Prostate gland (tissue), 2 donors: ENCODE data around the gene VGLL3. TPM values are rescaled to one million over a fixed set of nuclear protein-coding genes. Genes with fewer than 3 reads are reported as not detected.

ENCODE experiments used
- DNase-seq: peaks from one replicate; pipeline ENCODE4 v3.0.0-alpha.2; 2019; ENCODE audit warnings: low spot score
- H3K27ac ChIP-seq, 2 donors: fragments of 200-600 bp; sonication (generic); 2 replicates each; pipeline ENCODE4 v1.5.1; 2017 to 2019
- H3K27me3 ChIP-seq: fragments of 200-600 bp; sonication (generic); replicated peaks from 2 replicates; pipeline ENCODE4 v1.5.1; 2019; ENCODE audit not compliant: insufficient read depth
- H3K36me3 ChIP-seq, 2 donors: fragments of 200-600 bp; sonication (generic); 1 replicate in 1 of 2; 2 replicates in 1 of 2; pipeline versions ENCODE4 v1.5.1 to v1.8.1; 2017 to 2019
- H3K4me1 ChIP-seq: fragments of 200-600 bp; sonication (generic); replicated peaks from 2 replicates; pipeline ENCODE4 v1.5.1; 2019
- H3K4me3 ChIP-seq, 2 donors: fragments of 200-600 bp; sonication (generic); 2 replicates each; pipeline ENCODE4 v1.5.1; 2017 to 2019
- H3K9me3 ChIP-seq: fragments of 200-600 bp; sonication (generic); 2 replicates; pipeline ENCODE4 v1.5.1; 2017
- POLR2A ChIP-seq: fragments of 450-650 bp; IDR thresholded peaks from one replicate; pipeline ENCODE4 v1.6.1; 2016; ENCODE audit warnings: antibody characterized with exemption, mild to moderate bottlenecking
- POLR2AphosphoS5 ChIP-seq: sonication (generic); formaldehyde crosslinking; IDR thresholded peaks from one replicate; pipeline ENCODE4 v1.6.1; 2017; ENCODE audit warnings: antibody characterized with exemption
- WGBS: methylation state at CpG from one replicate; pipeline ENCODE4 v1.1.5; 2018; 5-methylcytosine and 5-hydroxymethylcytosine counted together
- intact Hi-C: fragments of 100-400 bp; cut with DNase I; formaldehyde crosslinking; loops from one replicate; pipeline ENCODE4 v1.14.2; 2022
- total RNA-seq, 2 donors: library from RNA; depleted of rRNA; stranded (reverse); fragments of >200 nt; gene quantifications; one replicate each; pipeline ENCODE4 v1.1.0, GENCODE V29; 2016
- TF ChIP-seq, protein P1 (sequence below), 4 experiments: fragments of 200-600 bp in 2 of 4; fragments of 450-650 bp in 2 of 4; sonication (generic) in 2 of 4; IDR thresholded peaks; 1 replicate in 3 of 4; 2 replicates in 1 of 4; pipeline ENCODE4 v1.5.1; 2016 to 2019; ENCODE audit warnings: antibody characterized with exemption in 4 of 4, mild to moderate bottlenecking in 2 of 4, moderate library complexity in 2 of 4

VGLL3 gene
- total RNA-seq, 2 donors from 2014 or later = 44.4 to 55.5 TPM

DNA sequence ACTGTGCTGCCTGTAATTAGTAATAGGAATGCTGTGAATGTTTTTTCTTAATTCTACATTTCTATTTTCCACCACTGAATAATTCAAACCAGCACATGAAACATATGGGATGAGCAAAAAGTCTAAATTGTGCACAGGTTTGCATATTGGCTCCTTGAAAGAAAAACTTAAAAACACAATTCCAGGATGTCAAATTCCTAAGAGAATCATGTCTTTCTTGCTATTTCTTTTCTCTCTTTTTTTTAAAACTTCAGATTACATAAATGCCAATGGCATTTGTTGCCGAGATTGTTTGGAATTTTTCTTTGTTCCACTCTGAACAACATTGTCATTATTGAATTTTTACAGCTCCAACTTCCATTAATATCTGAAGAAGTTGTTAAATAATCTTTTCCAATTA is 60.8 kb downstream of the VGLL3 start:
- Histone ChIP-seq H3K9me3 (no peaks in the 10 kb centered on the region), H3K27ac (no peak overlapping the region), H3K4me3 (no peak overlapping the region), H3K36me3 (no peaks in the 10 kb centered on the region), H3K27me3 (no peaks in the 10 kb centered on the region), H3K4me1 (no peaks in the 10 kb centered on the region)
- intact Hi-C loops = no loop called here
- no peak for DNase-seq
- TF ChIP-seq, protein P1, sequence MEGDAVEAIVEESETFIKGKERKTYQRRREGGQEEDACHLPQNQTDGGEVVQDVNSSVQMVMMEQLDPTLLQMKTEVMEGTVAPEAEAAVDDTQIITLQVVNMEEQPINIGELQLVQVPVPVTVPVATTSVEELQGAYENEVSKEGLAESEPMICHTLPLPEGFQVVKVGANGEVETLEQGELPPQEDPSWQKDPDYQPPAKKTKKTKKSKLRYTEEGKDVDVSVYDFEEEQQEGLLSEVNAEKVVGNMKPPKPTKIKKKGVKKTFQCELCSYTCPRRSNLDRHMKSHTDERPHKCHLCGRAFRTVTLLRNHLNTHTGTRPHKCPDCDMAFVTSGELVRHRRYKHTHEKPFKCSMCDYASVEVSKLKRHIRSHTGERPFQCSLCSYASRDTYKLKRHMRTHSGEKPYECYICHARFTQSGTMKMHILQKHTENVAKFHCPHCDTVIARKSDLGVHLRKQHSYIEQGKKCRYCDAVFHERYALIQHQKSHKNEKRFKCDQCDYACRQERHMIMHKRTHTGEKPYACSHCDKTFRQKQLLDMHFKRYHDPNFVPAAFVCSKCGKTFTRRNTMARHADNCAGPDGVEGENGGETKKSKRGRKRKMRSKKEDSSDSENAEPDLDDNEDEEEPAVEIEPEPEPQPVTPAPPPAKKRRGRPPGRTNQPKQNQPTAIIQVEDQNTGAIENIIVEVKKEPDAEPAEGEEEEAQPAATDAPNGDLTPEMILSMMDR (IDR thresholded peaks at IDR 0.05) = no peak
- TF ChIP-seq POLR2AphosphoS5 = no peak
- TF ChIP-seq POLR2A = no peak
- 24% methylated on average over 1 of the region's 1 CpG for WGBS

DNA sequence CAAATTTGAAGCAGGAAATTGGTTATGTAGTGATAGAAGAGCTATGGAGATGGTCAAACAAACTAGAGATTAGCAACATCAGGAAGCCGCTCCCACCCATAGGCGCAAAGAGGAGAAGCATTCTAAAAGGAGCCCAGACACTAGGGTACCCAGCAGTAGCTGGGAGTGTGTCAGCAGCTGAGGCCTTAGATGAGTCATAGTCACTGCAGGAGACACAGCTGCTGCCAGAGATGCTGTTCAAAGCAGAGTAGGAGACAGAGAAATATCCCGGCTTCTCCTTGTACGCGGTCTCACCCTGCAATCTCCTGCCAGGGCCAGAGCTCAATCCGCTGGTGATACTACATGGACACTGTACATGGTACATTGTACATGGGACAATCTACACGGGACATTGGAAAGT is 61.9 kb downstream of the VGLL3 start:
- WGBS = 94% methylated on average over 7 of the region's 7 CpGs
- Histone ChIP-seq H3K36me3 (no peaks in the 10 kb centered on the region), H3K9me3 (no peaks in the 10 kb centered on the region), H3K27me3 (no peaks in the 10 kb centered on the region), H3K27ac (no peak overlapping the region), H3K4me3 (no peak overlapping the region), H3K4me1 (no peaks in the 10 kb centered on the region)
- intact Hi-C loops = no loop called here
- TF ChIP-seq POLR2AphosphoS5 (no peak), POLR2A (no peak)
- TF ChIP-seq, protein P1 (IDR thresholded peaks at IDR 0.05) = no peak
- no peak for DNase-seq

- H3K4me1 ChIP-seq = no peaks in the 10 kb centered on the region
Observed at GRCh38 chr3:86923071-86923491, 67.9 kb downstream of the VGLL3 start.

DNA sequence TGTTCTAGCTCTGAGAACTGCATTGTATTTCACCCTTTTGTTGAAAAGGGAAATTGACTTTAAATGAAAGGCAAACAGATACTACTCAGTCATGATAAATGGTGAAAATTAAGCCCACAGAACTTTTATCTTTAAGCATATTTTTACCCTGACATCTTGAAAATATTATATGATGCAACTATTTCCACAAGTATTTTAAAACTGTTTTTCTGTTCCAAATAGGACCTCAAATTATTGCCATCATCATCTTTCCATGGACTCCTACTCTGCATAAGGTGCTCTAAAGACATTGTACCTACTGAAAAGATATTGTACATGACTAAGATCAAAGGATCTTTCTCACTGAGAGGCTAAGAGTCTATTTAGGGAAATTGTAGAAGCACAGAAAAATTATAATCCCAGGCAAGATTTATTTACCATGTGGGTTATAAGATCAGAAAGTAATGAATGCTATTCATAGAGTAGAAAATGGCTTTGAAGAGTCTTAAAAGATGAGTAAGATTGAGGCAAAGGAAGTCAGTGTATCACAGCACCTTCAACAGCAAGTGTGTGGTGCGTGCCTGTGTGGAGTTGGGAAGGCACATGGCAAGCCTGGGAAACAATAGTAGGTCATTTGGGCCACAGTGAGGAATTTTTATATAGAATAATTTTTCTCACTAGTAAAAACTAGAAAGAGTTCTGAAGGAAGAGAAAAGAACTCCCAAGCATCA is 68.8 kb downstream of the VGLL3 start:
- H3K36me3 ChIP-seq = no peaks in the 10 kb centered on the region
- H3K27me3 ChIP-seq = no peaks in the 10 kb centered on the region
- no peak for DNase-seq
- H3K4me3 ChIP-seq = no peak overlapping the region
- 0% methylated on average over 1 of the region's 1 CpG for WGBS
- no peak overlapping the region for H3K27ac ChIP-seq
- no peaks in the 10 kb centered on the region for H3K4me1 ChIP-seq
- H3K9me3 ChIP-seq = no peaks in the 10 kb centered on the region
- TF ChIP-seq, protein P1 (IDR thresholded peaks at IDR 0.05) = no peak
- intact Hi-C loops = no loop called here

More at GRCh38 chr3:86923071-86923491, 67.9 kb downstream of the VGLL3 start:
- no peaks in the 10 kb centered on the region for H3K36me3 ChIP-seq
- no peaks in the 10 kb centered on the region for H3K9me3 ChIP-seq
- TF ChIP-seq POLR2AphosphoS5 (no peak), POLR2A (no peak)
- H3K4me3 ChIP-seq = no peak overlapping the region
- H3K27me3 ChIP-seq = no peaks in the 10 kb centered on the region
- 52% methylated on average over 3 of the region's 3 CpGs for WGBS
- no peak overlapping the region for H3K27ac ChIP-seq
- intact Hi-C loops = no loop called here
- DNase-seq = no peak

DNA sequence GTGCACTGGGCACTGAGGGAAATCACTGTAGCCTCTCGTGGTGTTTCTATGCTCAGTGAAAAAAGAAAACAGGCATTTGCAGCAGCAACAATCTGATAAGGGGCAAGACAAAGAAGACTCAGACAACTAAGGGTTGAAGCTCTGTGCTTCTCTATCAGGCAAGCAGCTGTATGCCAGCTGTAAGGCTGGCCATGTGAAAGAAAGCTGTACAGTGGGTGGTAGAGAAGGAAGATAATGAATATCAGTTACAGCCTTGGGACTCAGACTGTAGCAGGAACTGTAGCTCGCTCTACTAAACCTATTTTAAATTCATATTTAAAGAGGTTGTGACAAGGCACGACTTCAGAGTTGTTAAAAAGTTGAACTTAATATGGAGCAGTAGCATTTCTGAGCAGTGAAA is 76.3 kb downstream of the VGLL3 start:
- Histone ChIP-seq H3K9me3 (no peaks in the 10 kb centered on the region), H3K36me3 (no peaks in the 10 kb centered on the region), H3K4me3 (no peak overlapping the region), H3K27ac (no peak overlapping the region), H3K4me1 (no peaks in the 10 kb centered on the region), H3K27me3 (no peaks in the 10 kb centered on the region)
- TF ChIP-seq, protein P1 (IDR thresholded peaks at IDR 0.05) = no peak
- TF ChIP-seq POLR2AphosphoS5 (no peak), POLR2A (no peak)
- intact Hi-C loops = no loop called here
- DNase-seq = no peak
- WGBS = 53% methylated on average over 3 of the region's 3 CpGs
